IMR-90 (cell line): ENCODE results near the gene ABCA6. TPM values are rescaled to one million over a fixed set of nuclear protein-coding genes. Genes with fewer than 3 reads are reported as not detected.

Experiments used
- ATAC-seq: fragments of 200-7000 bp; cut with Tn5 transposase; 2 replicates; pipeline ENCODE4 v1.9.1; 2020; ENCODE audit warnings: low read depth, mild to moderate bottlenecking, moderate library complexity
- BruUV-seq: library from RNA; stranded (reverse); fragments of 400-500 nt; replicated peaks from 2 replicates; lab custom pipeline; 2021; lab: Mats Ljungman, UMichigan
- CTCF ChIA-PET: fragments of 300-600 bp; formaldehyde crosslinking; extraction: SDS; loops from one replicate; lab custom pipeline; 2021; ENCODE audit warnings: antibody characterized with exemption; lab: Yijun Ruan, JAX
- POLR2A ChIA-PET: fragments of 300-600 bp; sonication (Branson Sonifier 250); formaldehyde crosslinking; loops from one replicate; lab custom pipeline; 2022; ENCODE audit warnings: antibody characterized with exemption; ENCODE audit not compliant: unreplicated experiment; lab: Charles Lee
- DNase-seq: peaks from one replicate; pipeline ENCODE4 v3.0.0; 2013
- H2AFZ ChIP-seq: replicated peaks from 2 replicates; pipeline ENCODE3; 2013; ENCODE audit warnings: low read length, mild to moderate bottlenecking; ENCODE audit not compliant: poor library complexity
- H2AK5ac ChIP-seq: 2 replicates; pipeline ENCODE4 v1.6.1; 2013; ENCODE audit warnings: low read depth, low read length, inconsistent platforms
- H2AK9ac ChIP-seq: replicated peaks from 2 replicates; pipeline ENCODE3; 2013; ENCODE audit warnings: mild to moderate bottlenecking, low read depth, low read length, moderate library complexity; ENCODE audit not compliant: poor library complexity
- H2BK120ac ChIP-seq: 2 replicates; pipeline ENCODE4 v1.6.1; 2013; ENCODE audit warnings: low read depth, low read length, inconsistent platforms
- H2BK15ac ChIP-seq: 3 replicates; pipeline ENCODE4 v1.6.1; 2013; ENCODE audit warnings: low read depth, low read length, inconsistent platforms
- H2BK20ac ChIP-seq: 2 replicates; pipeline ENCODE4 v1.6.1; 2013; ENCODE audit warnings: low read depth, mild to moderate bottlenecking, inconsistent platforms, low read length, moderate library complexity
- H2BK5ac ChIP-seq: 2 replicates; pipeline ENCODE4 v1.6.1; 2013; ENCODE audit warnings: mild to moderate bottlenecking, low read depth, low read length, inconsistent platforms; ENCODE audit not compliant: poor library complexity, severe bottlenecking
- H3K14ac ChIP-seq: replicated peaks from 2 replicates; pipeline ENCODE4 v1.6.1; 2013; ENCODE audit warnings: low read depth, low read length, inconsistent platforms
- H3K18ac ChIP-seq: 2 replicates; pipeline ENCODE4 v1.6.1; 2013; ENCODE audit warnings: low read depth, low read length, control low read depth
- H3K23ac ChIP-seq: 2 replicates; pipeline ENCODE4 v1.6.1; 2013; ENCODE audit warnings: low read depth, low read length, inconsistent platforms
- H3K27ac ChIP-seq: 2 replicates; pipeline ENCODE4 v1.5.1; 2013; ENCODE audit warnings: mild to moderate bottlenecking, control low read depth, low read length; ENCODE audit not compliant: insufficient read depth
- H3K27me3 ChIP-seq: 2 replicates; pipeline ENCODE4 v1.6.1; 2013; ENCODE audit warnings: low read length; ENCODE audit not compliant: control insufficient read depth, insufficient read depth
- H3K36me3 ChIP-seq: 2 replicates; pipeline ENCODE4 v1.6.1; 2013; ENCODE audit warnings: low read length, mixed read lengths; ENCODE audit not compliant: control insufficient read depth, insufficient read depth
- H3K4ac ChIP-seq: 2 replicates; pipeline ENCODE4 v1.6.1; 2013; ENCODE audit warnings: low read depth, low read length, inconsistent platforms
- H3K4me1 ChIP-seq: 2 replicates; pipeline ENCODE4 v1.6.1; 2013; ENCODE audit warnings: low read length, mixed read lengths; ENCODE audit not compliant: control insufficient read depth, insufficient read depth
- H3K4me2 ChIP-seq: 2 replicates; pipeline ENCODE4 v1.6.1; 2013; ENCODE audit warnings: low read depth, mild to moderate bottlenecking, control low read depth, low read length, moderate library complexity
- H3K4me3 ChIP-seq: 2 replicates; pipeline ENCODE4 v1.5.1; 2013; ENCODE audit warnings: low read depth, mild to moderate bottlenecking, control low read depth, low read length, moderate library complexity; ENCODE audit not compliant: insufficient read depth
- H3K56ac ChIP-seq: 2 replicates; pipeline ENCODE4 v1.6.1; 2013; ENCODE audit warnings: low read length, inconsistent platforms; ENCODE audit not compliant: insufficient read depth; ENCODE audit errors: extremely low read depth
- H3K79me1 ChIP-seq, 2 experiments: 2 replicates each; pipeline ENCODE4 v1.6.1; 2013; ENCODE audit warnings: low read length in 2 of 2, inconsistent platforms in 1 of 2, low read depth in 1 of 2
- H3K9ac ChIP-seq: 2 replicates; pipeline ENCODE4 v1.6.1; 2013; ENCODE audit warnings: low read depth, low read length, control low read depth
- H3K9me1 ChIP-seq: 2 replicates; pipeline ENCODE4 v1.6.1; 2013; ENCODE audit warnings: low read length, inconsistent platforms; ENCODE audit not compliant: insufficient read depth
- H3K9me3 ChIP-seq: 2 replicates; pipeline ENCODE4 v1.6.1; 2013; ENCODE audit warnings: low read length; ENCODE audit not compliant: control insufficient read depth, insufficient read depth
- H4K20me1 ChIP-seq: 2 replicates; pipeline ENCODE4 v1.6.1; 2013; ENCODE audit warnings: low read length, inconsistent platforms; ENCODE audit not compliant: insufficient read depth
- H4K5ac ChIP-seq: 2 replicates; pipeline ENCODE4 v1.6.1; 2013; ENCODE audit warnings: mild to moderate bottlenecking, low read depth, low read length, control low read depth
- H4K8ac ChIP-seq, 2 experiments: 2 replicates each; pipeline ENCODE4 v1.6.1; 2013; ENCODE audit warnings: low read depth in 2 of 2, low read length in 2 of 2, control low read depth in 1 of 2, inconsistent platforms in 1 of 2
- H4K91ac ChIP-seq: 2 replicates; pipeline ENCODE4 v1.6.1; 2013; ENCODE audit warnings: low read depth, low read length, inconsistent platforms; ENCODE audit not compliant: insufficient read depth
- BHLHE40 ChIP-seq: fragments of 150-350 bp; IDR thresholded peaks from 2 replicates; pipeline ENCODE4 v1.6.1; 2016; ENCODE audit warnings: mild to moderate bottlenecking, low read depth, low read length
- CEBPB ChIP-seq: IDR thresholded peaks from 2 replicates; pipeline ENCODE4 v1.6.1; 2012; ENCODE audit warnings: low read depth, low read length, improper control_type of control experiment
- CHD1 ChIP-seq: IDR thresholded peaks from 2 replicates; pipeline ENCODE4 v1.6.1; 2012; ENCODE audit warnings: low read depth, low read length, improper control_type of control experiment
- CTCF ChIP-seq: conservative IDR thresholded peaks from 2 replicates; pipeline ENCODE4 v1.5.1; 2012; ENCODE audit warnings: mild to moderate bottlenecking, low read depth, low read length, improper control_type of control experiment
- FOS ChIP-seq: fragments of 150-350 bp; IDR thresholded peaks from 2 replicates; pipeline ENCODE4 v1.6.1; 2016; ENCODE audit warnings: low read depth, low read length
- MAFK ChIP-seq: IDR thresholded peaks from 2 replicates; pipeline ENCODE4 v1.6.1; 2012; ENCODE audit warnings: low read depth, low read length, improper control_type of control experiment
- MAZ ChIP-seq: IDR thresholded peaks from 2 replicates; pipeline ENCODE4 v1.6.1; 2012; ENCODE audit warnings: low read depth, mild to moderate bottlenecking, low read length, improper control_type of control experiment, moderate library complexity, borderline replicate concordance
- MXI1 ChIP-seq: IDR thresholded peaks from 2 replicates; pipeline ENCODE4 v1.6.1; 2012; ENCODE audit warnings: low read depth, mild to moderate bottlenecking, low read length, moderate library complexity, borderline replicate concordance
- NFE2L2 ChIP-seq: fragments of 150-350 bp; IDR thresholded peaks from 2 replicates; pipeline ENCODE4 v1.6.1; 2016; ENCODE audit warnings: low read depth, mild to moderate bottlenecking, low read length
- POLR2A ChIP-seq: IDR thresholded peaks from 2 replicates; pipeline ENCODE4 v1.6.1; 2012; ENCODE audit warnings: mild to moderate bottlenecking, low read depth, low read length
- RAD21 ChIP-seq: IDR thresholded peaks from 2 replicates; pipeline ENCODE4 v1.6.1; 2012; ENCODE audit warnings: low read length, improper control_type of control experiment
- RCOR1 ChIP-seq: IDR thresholded peaks from 2 replicates; pipeline ENCODE4 v1.6.1; 2012; ENCODE audit warnings: mild to moderate bottlenecking, low read length, improper control_type of control experiment; ENCODE audit not compliant: insufficient replicate concordance
- RFX5 ChIP-seq: IDR thresholded peaks from 2 replicates; pipeline ENCODE4 v1.8.0; 2012; ENCODE audit warnings: low read depth, mild to moderate bottlenecking, low read length, moderate library complexity
- SMC3 ChIP-seq: fragments of 150-350 bp; IDR thresholded peaks from 2 replicates; pipeline ENCODE4 v1.6.1; 2016; ENCODE audit warnings: low read depth, mild to moderate bottlenecking, antibody characterized with exemption, low read length, moderate library complexity
- WGBS, 2 experiments: methylation state at CpG; one replicate each; pipeline versions ENCODE4 v1.1.5 to v1.1.7; 2013; ENCODE audit warnings: missing lambda C conversion rate in 2 of 2; ENCODE audit not compliant: insufficient read length in 1 of 2; ENCODE audit errors: extremely low coverage in 2 of 2; 5-methylcytosine and 5-hydroxymethylcytosine counted together
- dilution Hi-C: fragments of 300-500 bp; cut with HindIII; formaldehyde crosslinking; loops from one replicate; pipeline ENCODE4 v1.14.3; 2018; ENCODE audit warnings: low sequenced_read_pairs; ENCODE audit not compliant: unreplicated experiment
- in situ Hi-C: fragments of 300-500 bp; cut with MboI; formaldehyde crosslinking; loops from 3 replicates; pipeline ENCODE4 v1.14.3; 2019; ENCODE audit warnings: low sequenced_read_pairs, inconsistent platforms, mixed read lengths
- intact Hi-C: fragments of 100-400 bp; cut with micrococcal nuclease; formaldehyde crosslinking; loops from 2 replicates; pipeline ENCODE4 v1.10.0; 2022
- polyA plus RNA-seq, 3 experiments: library from polyadenylated mRNA; depleted of rRNA; stranded (reverse); fragments of >200 nt; gene quantifications; 2 replicates each; pipeline ENCODE4 v1.2.3, GENCODE V29; 2012; ENCODE audit warnings: low replicate concordance in 1 of 3
- total RNA-seq: library from RNA; depleted of rRNA; stranded (reverse); fragments of >200 nt; gene quantifications from 2 replicates; pipeline ENCODE4 v1.2.3, GENCODE V29; 2012
- TF ChIP-seq, protein P1 (sequence below): fragments of 150-350 bp; IDR thresholded peaks from 2 replicates; pipeline ENCODE4 v1.6.1; 2016; ENCODE audit warnings: low read depth, mild to moderate bottlenecking, low read length, moderate library complexity, borderline replicate concordance
- TF ChIP-seq, protein P2 (sequence below): fragments of 150-350 bp; IDR thresholded peaks from 2 replicates; pipeline ENCODE4 v1.6.1; 2017; ENCODE audit warnings: mild to moderate bottlenecking, antibody characterized with exemption, low read length, low read depth

Gene ABCA6
- total and polyA plus RNA-seq, 2 of the 4 experiments (the other 2 are of a cell fraction) = under 0.01 TPM; not detected in 1

DNA sequence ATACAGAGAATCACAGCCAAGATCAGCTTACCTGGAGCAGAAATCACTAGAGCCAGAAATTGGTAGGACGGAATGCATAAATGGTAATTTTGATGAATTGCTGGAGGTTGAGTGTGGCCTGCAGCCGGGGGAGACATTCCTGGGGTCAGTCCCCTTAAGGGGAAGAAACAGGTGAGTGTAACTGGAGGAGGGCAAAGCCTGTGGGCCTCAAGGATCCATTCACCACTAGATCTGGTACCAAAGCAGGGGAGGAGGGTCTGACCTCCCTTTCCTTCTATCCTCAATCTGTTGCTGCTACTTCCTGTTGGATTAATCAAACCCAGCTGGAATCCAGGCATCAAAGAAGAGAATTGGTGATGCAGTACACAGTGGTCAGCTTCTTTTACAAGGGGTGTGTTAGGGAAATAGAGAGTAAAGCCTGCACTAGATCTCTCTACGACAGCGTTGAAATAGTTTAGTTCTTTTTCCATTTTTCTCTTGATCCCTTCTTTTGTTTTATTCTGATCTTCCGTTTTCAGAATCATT, 72.4 kb downstream of the ABCA6 start:
- no peaks in the 10 kb centered on the region for H4K20me1 ChIP-seq
- intact Hi-C loops = no loop called here
- no peak for TF ChIP-seq RAD21
- no peak for TF ChIP-seq POLR2A
- TF ChIP-seq NFE2L2 = no peak
- TF ChIP-seq BHLHE40 = no peak
- no peak for TF ChIP-seq CTCF
- TF ChIP-seq MAZ = no peak
- no peak for TF ChIP-seq FOS
- no peak for TF ChIP-seq RCOR1
- TF ChIP-seq CEBPB = no peak
- no peak for TF ChIP-seq MXI1
- no peak for TF ChIP-seq SMC3
- no peak for TF ChIP-seq CHD1
- no peak for TF ChIP-seq RFX5
- TF ChIP-seq, protein P1, sequence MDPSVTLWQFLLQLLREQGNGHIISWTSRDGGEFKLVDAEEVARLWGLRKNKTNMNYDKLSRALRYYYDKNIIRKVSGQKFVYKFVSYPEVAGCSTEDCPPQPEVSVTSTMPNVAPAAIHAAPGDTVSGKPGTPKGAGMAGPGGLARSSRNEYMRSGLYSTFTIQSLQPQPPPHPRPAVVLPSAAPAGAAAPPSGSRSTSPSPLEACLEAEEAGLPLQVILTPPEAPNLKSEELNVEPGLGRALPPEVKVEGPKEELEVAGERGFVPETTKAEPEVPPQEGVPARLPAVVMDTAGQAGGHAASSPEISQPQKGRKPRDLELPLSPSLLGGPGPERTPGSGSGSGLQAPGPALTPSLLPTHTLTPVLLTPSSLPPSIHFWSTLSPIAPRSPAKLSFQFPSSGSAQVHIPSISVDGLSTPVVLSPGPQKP = no peak
- TF ChIP-seq MAFK = no peak
- TF ChIP-seq, protein P2, sequence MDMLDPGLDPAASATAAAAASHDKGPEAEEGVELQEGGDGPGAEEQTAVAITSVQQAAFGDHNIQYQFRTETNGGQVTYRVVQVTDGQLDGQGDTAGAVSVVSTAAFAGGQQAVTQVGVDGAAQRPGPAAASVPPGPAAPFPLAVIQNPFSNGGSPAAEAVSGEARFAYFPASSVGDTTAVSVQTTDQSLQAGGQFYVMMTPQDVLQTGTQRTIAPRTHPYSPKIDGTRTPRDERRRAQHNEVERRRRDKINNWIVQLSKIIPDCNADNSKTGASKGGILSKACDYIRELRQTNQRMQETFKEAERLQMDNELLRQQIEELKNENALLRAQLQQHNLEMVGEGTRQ = no peak
- no peak overlapping the region for H3K9ac ChIP-seq
- H2AK9ac ChIP-seq = no peak overlapping the region
- no peak overlapping the region for H2BK15ac ChIP-seq
- no peak for DNase-seq
- H3K36me3 ChIP-seq = no peaks in the 10 kb centered on the region
- H2BK120ac ChIP-seq = no peak overlapping the region
- dilution Hi-C loops = no loop called here
- H3K14ac ChIP-seq = no peak overlapping the region
- no peak overlapping the region for H3K18ac ChIP-seq
- no TSS peak for BruUV-seq
- no peak overlapping the region for H3K56ac ChIP-seq
- POLR2A ChIA-PET = no interaction called here
- ATAC-seq = no peak
- H3K9me3 ChIP-seq = no peaks in the 10 kb centered on the region
- no peak overlapping the region for H4K5ac ChIP-seq
- no peak overlapping the region for H4K91ac ChIP-seq
- H3K4me1 ChIP-seq = no peaks in the 10 kb centered on the region; the same call in 1 of the 2 replicates
- H3K4me2 ChIP-seq = no peak overlapping the region
- no peak overlapping the region for H3K27ac ChIP-seq
- CTCF ChIA-PET = interaction anchor here (0.6 kb wide), 1 partner anchor 10 kb away, joined by 4 read pairs; no protein-coding TSS in a partner anchor
- no peaks in the 10 kb centered on the region for H3K9me1 ChIP-seq
- H3K23ac ChIP-seq = no peak overlapping the region
- H3K79me1 ChIP-seq = no peaks in the 10 kb centered on the region
- no peak overlapping the region for H2AK5ac ChIP-seq
- no peak overlapping the region for H3K4me3 ChIP-seq
- no peak overlapping the region for H3K4ac ChIP-seq
- H2BK20ac ChIP-seq = no peak overlapping the region
- no peak overlapping the region for H4K8ac ChIP-seq
- WGBS, 2 experiments = no CpG with 5 or more reads among the region's 5 CpGs
- in situ Hi-C loops = no loop called here
- no peaks in the 10 kb centered on the region for H3K27me3 ChIP-seq
- H2AFZ ChIP-seq = no peak overlapping the region
- no peak overlapping the region for H2BK5ac ChIP-seq
